ENCODE measurements around the gene UQCRC1.

UQCRC1 gene

GRCh38 chr3:48563382-48563918 lies 46.0 kb downstream of the UQCRC1 start, which contains the start of gene UCN2:
Gene UCN2 (minus strand): TSS chr3:48563781. CDS start chr3:48563124, 657 bp downstream.
- Histone ChIP-seq H3K79me1 (ENCODE audit: low read length) (no peaks in the 10 kb centered on the region), H3K56ac (ENCODE audit: low read length) (peak within 1 kb of the TSS; percentile 53), H3K4me1 (ENCODE audit: control insufficient read depth, low read depth, low read length) (peaks cover 2% of the 10 kb centered on the region), H3K4ac (ENCODE audit: low read depth, low read length) (no peak within 1 kb of the TSS), H3K4me2 (ENCODE audit: low read length) (no peak within 1 kb of the TSS), H4K5ac (ENCODE audit: low read length) (no peak within 1 kb of the TSS), H3K9ac (ENCODE audit: low read length) (no peak within 1 kb of the TSS), H4K8ac (ENCODE audit: low read depth, low read length) (no peak within 1 kb of the TSS), H2BK5ac (ENCODE audit: low read length) (no peak within 1 kb of the TSS), H2AK5ac (ENCODE audit: low read length) (no peak within 1 kb of the TSS), H2BK120ac (ENCODE audit: low read depth, low read length) (no peak within 1 kb of the TSS), H3K27ac (ENCODE audit: low read depth, low read length) (no peak within 1 kb of the TSS), H3K36me3 (ENCODE audit: control insufficient read depth, insufficient read depth, low read length) (no peaks in the 10 kb centered on the region), H3K18ac (ENCODE audit: low read length) (no peak within 1 kb of the TSS), H3K79me2 (ENCODE audit: control insufficient read depth, insufficient read depth, low read length) (no peaks in the 10 kb centered on the region), H3K23ac (ENCODE audit: low read length) (no peak within 1 kb of the TSS), H3K27me3 (ENCODE audit: insufficient read depth, low read length, poor library complexity) (no peaks in the 10 kb centered on the region), H3K4me3 (ENCODE audit: low read length) (no peak within 1 kb of the TSS), H2BK15ac (replicated peaks; ENCODE audit: low read depth) (no peak within 1 kb of the TSS)
- no peak for DNase-seq
- no CpG with 5 or more reads among the region's 6 CpGs for WGBS (ENCODE audit: extremely low coverage, insufficient coverage, low lambda C conversion rate)

DNA sequence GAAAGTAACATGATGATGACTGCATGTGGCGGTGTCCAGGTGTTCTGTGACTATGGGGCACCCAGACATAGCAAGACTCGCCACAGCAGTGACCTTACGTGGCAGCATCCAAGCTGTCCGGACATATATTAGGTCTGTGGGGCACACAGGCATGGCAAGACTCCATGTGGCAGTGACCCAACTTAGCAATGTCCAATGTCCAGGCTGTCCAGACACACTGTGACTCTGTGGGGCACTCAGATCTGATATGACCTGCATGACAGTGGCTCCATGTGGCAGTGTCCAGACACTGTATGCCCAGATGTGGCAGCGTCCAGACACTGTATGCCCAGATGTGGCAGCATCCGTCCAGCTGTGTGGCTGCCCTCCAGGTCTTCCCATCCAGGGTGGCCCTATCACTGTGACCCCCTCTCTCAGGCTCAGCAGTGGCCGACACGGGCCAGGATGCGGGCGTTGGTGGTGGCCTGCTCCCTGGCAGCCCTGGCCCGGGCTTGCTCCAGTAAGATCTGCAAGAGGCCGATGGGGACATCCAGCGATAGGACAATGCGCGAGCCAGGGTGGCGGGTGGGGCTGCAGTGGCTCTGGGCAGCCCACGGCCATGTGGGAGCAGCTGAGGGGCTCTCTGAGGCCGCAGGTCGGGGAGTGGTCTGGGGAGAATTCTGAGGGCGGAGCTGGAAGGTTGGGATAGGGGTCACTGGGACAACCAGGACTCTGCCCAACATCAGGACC lies 46.9 kb downstream of the UQCRC1 start:
- Histone ChIP-seq H3K27ac (ENCODE audit: low read depth, low read length) (no peak overlapping the region), H3K4me3 (ENCODE audit: low read length) (no peak overlapping the region), H2AK5ac (ENCODE audit: low read length) (no peak overlapping the region), H3K18ac (ENCODE audit: low read length) (no peak overlapping the region), H3K79me1 (ENCODE audit: low read length) (no peaks in the 10 kb centered on the region), H3K9ac (ENCODE audit: low read length) (no peak overlapping the region), H3K4me2 (ENCODE audit: low read length) (no peak overlapping the region), H4K8ac (ENCODE audit: low read depth, low read length) (no peak overlapping the region), H3K4ac (ENCODE audit: low read depth, low read length) (no peak overlapping the region), H3K56ac (ENCODE audit: low read length) (peak overlapping the region; percentile 43), H3K4me1 (ENCODE audit: control insufficient read depth, low read depth, low read length) (peaks cover 2% of the 10 kb centered on the region), H2BK15ac (replicated peaks; ENCODE audit: low read depth) (no peak overlapping the region), H3K79me2 (ENCODE audit: control insufficient read depth, insufficient read depth, low read length) (no peaks in the 10 kb centered on the region), H2BK120ac (ENCODE audit: low read depth, low read length) (no peak overlapping the region), H3K27me3 (ENCODE audit: insufficient read depth, low read length, poor library complexity) (no peaks in the 10 kb centered on the region), H2BK5ac (ENCODE audit: low read length) (no peak overlapping the region), H3K23ac (ENCODE audit: low read length) (no peak overlapping the region), H3K36me3 (ENCODE audit: control insufficient read depth, insufficient read depth, low read length) (no peaks in the 10 kb centered on the region), H4K5ac (ENCODE audit: low read length) (no peak overlapping the region)
- DNase-seq: no peak
- no CpG with 5 or more reads among the region's 20 CpGs for WGBS (ENCODE audit: extremely low coverage, insufficient coverage, low lambda C conversion rate)

GRCh38 chr3:48561045-48561736 lies 48.3 kb downstream of the UQCRC1 start:
- peak overlapping the region; percentile 80 for H3K56ac ChIP-seq (ENCODE audit: low read length)
- H3K27ac ChIP-seq (ENCODE audit: low read depth, low read length): peak overlapping the region; percentile 5
- H3K36me3 ChIP-seq (ENCODE audit: control insufficient read depth, insufficient read depth, low read length): no peaks in the 10 kb centered on the region
- H3K4me2 ChIP-seq (ENCODE audit: low read length): peak overlapping the region; percentile 28
- no peak overlapping the region for H3K4me3 ChIP-seq (ENCODE audit: low read length)
- no peak overlapping the region for H4K8ac ChIP-seq (ENCODE audit: low read depth, low read length)
- H2BK120ac ChIP-seq (ENCODE audit: low read depth, low read length): no peak overlapping the region
- peak overlapping the region; percentile 49 for H3K9ac ChIP-seq (ENCODE audit: low read length)
- H2BK15ac ChIP-seq (replicated peaks; ENCODE audit: low read depth): no peak overlapping the region
- no peaks in the 10 kb centered on the region for H3K79me1 ChIP-seq (ENCODE audit: low read length)
- H3K23ac ChIP-seq (ENCODE audit: low read length): no peak overlapping the region
- no peaks in the 10 kb centered on the region for H3K27me3 ChIP-seq (ENCODE audit: insufficient read depth, low read length, poor library complexity)
- no peak overlapping the region for H4K5ac ChIP-seq (ENCODE audit: low read length)
- H2AK5ac ChIP-seq (ENCODE audit: low read length): no peak overlapping the region
- no peak overlapping the region for H3K18ac ChIP-seq (ENCODE audit: low read length)
- no peak overlapping the region for H3K4ac ChIP-seq (ENCODE audit: low read depth, low read length)
- no peak overlapping the region for H2BK5ac ChIP-seq (ENCODE audit: low read length)
- H3K4me1 ChIP-seq (ENCODE audit: control insufficient read depth, low read depth, low read length): peaks cover 2% of the 10 kb centered on the region
- DNase-seq: peak; percentile 80
- no CpG with 5 or more reads among the region's 21 CpGs for WGBS (ENCODE audit: extremely low coverage, insufficient coverage, low lambda C conversion rate)
- H3K79me2 ChIP-seq (ENCODE audit: control insufficient read depth, insufficient read depth, low read length): no peaks in the 10 kb centered on the region

DNA sequence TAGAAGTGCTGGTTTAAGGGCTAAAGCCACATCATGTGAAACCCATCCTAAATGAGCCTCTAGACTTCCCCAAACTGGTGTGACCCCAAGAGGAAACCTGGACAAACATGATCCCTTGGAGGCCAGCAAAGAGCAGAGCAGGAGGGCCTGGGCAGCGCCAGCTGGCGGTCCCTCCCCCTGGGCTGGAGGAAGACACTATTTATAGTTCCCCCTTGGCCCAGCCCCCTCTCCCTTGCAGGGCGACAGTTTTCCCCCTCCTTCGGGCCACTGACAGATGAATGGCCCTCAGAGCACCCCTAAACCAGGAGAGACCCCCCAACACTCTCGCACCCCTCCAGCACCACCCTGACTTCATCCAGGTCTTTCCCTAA lies 48.8 kb downstream of the UQCRC1 start:
- H3K4me1 ChIP-seq (ENCODE audit: control insufficient read depth, low read depth, low read length): peaks cover 2% of the 10 kb centered on the region
- H2BK120ac ChIP-seq (ENCODE audit: low read depth, low read length): no peak overlapping the region
- H3K23ac ChIP-seq (ENCODE audit: low read length): no peak overlapping the region
- no peak for DNase-seq
- no peaks in the 10 kb centered on the region for H3K79me2 ChIP-seq (ENCODE audit: control insufficient read depth, insufficient read depth, low read length)
- no CpG with 5 or more reads among the region's 5 CpGs for WGBS (ENCODE audit: extremely low coverage, insufficient coverage, low lambda C conversion rate)
- H4K8ac ChIP-seq (ENCODE audit: low read depth, low read length): no peak overlapping the region
- no peak overlapping the region for H3K18ac ChIP-seq (ENCODE audit: low read length)
- H3K4ac ChIP-seq (ENCODE audit: low read depth, low read length): no peak overlapping the region
- H3K27ac ChIP-seq (ENCODE audit: low read depth, low read length): peak overlapping the region; percentile 5
- peak overlapping the region; percentile 80 for H3K56ac ChIP-seq (ENCODE audit: low read length)
- H3K36me3 ChIP-seq (ENCODE audit: control insufficient read depth, insufficient read depth, low read length): no peaks in the 10 kb centered on the region
- H2BK5ac ChIP-seq (ENCODE audit: low read length): no peak overlapping the region
- H3K27me3 ChIP-seq (ENCODE audit: insufficient read depth, low read length, poor library complexity): no peaks in the 10 kb centered on the region
- no peak overlapping the region for H4K5ac ChIP-seq (ENCODE audit: low read length)
- H3K9ac ChIP-seq (ENCODE audit: low read length): peak overlapping the region; percentile 49
- no peak overlapping the region for H2AK5ac ChIP-seq (ENCODE audit: low read length)
- H3K79me1 ChIP-seq (ENCODE audit: low read length): peaks cover 3% of the 10 kb centered on the region
- H3K4me2 ChIP-seq (ENCODE audit: low read length): peak overlapping the region; percentile 28
- no peak overlapping the region for H2BK15ac ChIP-seq (replicated peaks; ENCODE audit: low read depth)
- H3K4me3 ChIP-seq (ENCODE audit: low read length): no peak overlapping the region

- Histone ChIP-seq H3K9ac (ENCODE audit: low read length) (no peak overlapping the region), H4K8ac (ENCODE audit: low read depth, low read length) (no peak overlapping the region), H3K79me2 (ENCODE audit: control insufficient read depth, insufficient read depth, low read length) (no peaks in the 10 kb centered on the region), H3K79me1 (ENCODE audit: low read length) (peaks cover 6% of the 10 kb centered on the region), H2AK5ac (ENCODE audit: low read length) (no peak overlapping the region), H3K56ac (ENCODE audit: low read length) (no peak overlapping the region), H3K4me3 (ENCODE audit: low read length) (no peak overlapping the region), H2BK120ac (ENCODE audit: low read depth, low read length) (no peak overlapping the region), H3K27ac (ENCODE audit: low read depth, low read length) (no peak overlapping the region), H3K23ac (ENCODE audit: low read length) (no peak overlapping the region), H3K4ac (ENCODE audit: low read depth, low read length) (no peak overlapping the region), H4K5ac (ENCODE audit: low read length) (no peak overlapping the region), H3K27me3 (ENCODE audit: insufficient read depth, low read length, poor library complexity) (no peaks in the 10 kb centered on the region), H3K4me1 (ENCODE audit: control insufficient read depth, low read depth, low read length) (peaks cover 8% of the 10 kb centered on the region), H3K18ac (ENCODE audit: low read length) (no peak overlapping the region), H3K36me3 (ENCODE audit: control insufficient read depth, insufficient read depth, low read length) (no peaks in the 10 kb centered on the region), H2BK15ac (replicated peaks; ENCODE audit: low read depth) (no peak overlapping the region), H2BK5ac (ENCODE audit: low read length) (no peak overlapping the region), H3K4me2 (ENCODE audit: low read length) (no peak overlapping the region)
- no CpG with 5 or more reads among the region's 6 CpGs for WGBS (ENCODE audit: extremely low coverage, insufficient coverage, low lambda C conversion rate)
- DNase-seq: no peak
Measured at GRCh38 chr3:48558493-48559134, 50.8 kb downstream of the UQCRC1 start.

Measured in mesendoderm (in vitro differentiated cells).